ENCODE measurements around the gene SUSD1. TPM values are rescaled to one million over a fixed set of nuclear protein-coding genes. Genes with fewer than 3 reads are reported as not detected.

SUSD1 gene
- total RNA-seq, 1 experiment from 2014 or later, result 7.9 TPM

GRCh38 chr9:112176524-112176923 lies 1.4 kb upstream of the SUSD1 start:
- Histone ChIP-seq H3K9me2 (ENCODE audit: insufficient read depth) (no peaks in the 10 kb centered on the region), H3K79me2 (ENCODE audit: insufficient read depth, low read length) (no peaks in the 10 kb centered on the region), H2AFZ (ENCODE audit: low read depth, low read length, poor library complexity, severe bottlenecking) (no peak overlapping the region), H3K9me3 (ENCODE audit: control insufficient read depth in 1 of 2, insufficient read depth in 1 of 2, low read depth in 1 of 2, low read length in 2 of 2) (no peaks in the 10 kb centered on the region), H3K36me3 (ENCODE audit: control insufficient read depth in 1 of 2, insufficient read depth in 2 of 2, low read length in 2 of 2) (no peaks in the 10 kb centered on the region), H4K20me1 (ENCODE audit: insufficient read depth) (no peaks in the 10 kb centered on the region), H3K4me3 (replicated peaks in 1 of 2; ENCODE audit: low read depth in 1 of 2, low read length in 2 of 2) (no peak overlapping the region), H3K27me3 (ENCODE audit: insufficient read depth, low read length) (no peaks in the 10 kb centered on the region), H3K4me1 (ENCODE audit: control insufficient read depth in 1 of 2, insufficient read depth in 2 of 2, low read length in 2 of 2) (peaks cover 7 to 33% of the 10 kb centered on the region in 2 experiments), H3K27ac (ENCODE audit: low read depth, low read length) (no peak overlapping the region), H3K4me2 (ENCODE audit: low read length) (no peak overlapping the region), H3K9ac (ENCODE audit: low read length) (no peak overlapping the region)
- ChIA-PET POLR2A (no interaction called here), CTCF (no interaction called here), RAD21 (ENCODE audit: low non-redundant PET in 1 of 2, low total read pairs in 2 of 2, uncharacterized antibody in 2 of 2, unreplicated experiment in 2 of 2) (no interaction called here)
- no TSS peak for BruUV-seq (replicated peaks)
- TF ChIP-seq SRF (IDR thresholded peaks at IDR 0.05; ENCODE audit: low read depth) (no peak), TCF7L2 (IDR thresholded peaks at IDR 0.05; ENCODE audit: borderline replicate concordance, extremely low read depth, insufficient read depth, insufficient read length) (no peak), SIN3A (IDR thresholded peaks at IDR 0.05; ENCODE audit: low read depth) (no peak)
- DNase-seq (ENCODE audit: low read depth, low spot score), result no peak
- ATAC-seq, result no peak
- intact Hi-C loops (cut with micrococcal nuclease), result no loop called here

- Histone ChIP-seq H3K27me3 (ENCODE audit: insufficient read depth, low read length) (no peaks in the 10 kb centered on the region), H3K4me1 (ENCODE audit: control insufficient read depth in 1 of 2, insufficient read depth in 2 of 2, low read length in 2 of 2) (peaks cover 11 to 36% of the 10 kb centered on the region in 2 experiments), H3K4me2 (ENCODE audit: low read length) (peak overlapping the region; percentile 87), H3K79me2 (ENCODE audit: insufficient read depth, low read length) (no peaks in the 10 kb centered on the region), H3K9ac (ENCODE audit: low read length) (peak overlapping the region; percentile 64; the same call in 1 of the 2 replicates), H4K20me1 (ENCODE audit: insufficient read depth) (no peaks in the 10 kb centered on the region), H3K9me2 (ENCODE audit: insufficient read depth) (no peaks in the 10 kb centered on the region), H2AFZ (ENCODE audit: low read depth, low read length, poor library complexity, severe bottlenecking) (no peak overlapping the region), H3K36me3 (ENCODE audit: control insufficient read depth in 1 of 2, insufficient read depth in 2 of 2, low read length in 2 of 2) (no peaks in the 10 kb centered on the region), H3K27ac (ENCODE audit: low read depth, low read length) (no peak overlapping the region), H3K9me3 (ENCODE audit: control insufficient read depth in 1 of 2, insufficient read depth in 1 of 2, low read depth in 1 of 2, low read length in 2 of 2) (no peaks in the 10 kb centered on the region), H3K4me3 (replicated peaks in 1 of 2; ENCODE audit: low read depth in 1 of 2, low read length in 2 of 2) (peak overlapping the region; percentile 44 to 60)
- ATAC-seq, result no peak
- intact Hi-C loops (cut with micrococcal nuclease), result no loop called here
- no TSS peak for BruUV-seq (replicated peaks)
- POLR2A ChIA-PET, result no interaction called here
- CTCF ChIA-PET, result no interaction called here
- no peak for DNase-seq (ENCODE audit: low read depth, low spot score)
- RAD21 ChIA-PET (ENCODE audit: low non-redundant PET in 1 of 2, low total read pairs in 2 of 2, uncharacterized antibody in 2 of 2, unreplicated experiment in 2 of 2), result interaction anchor here in 1 of 2 experiments (0.6 kb wide), 1 partner anchor 32 kb away, joined by 3 read pairs; no protein-coding TSS in a partner anchor
- TF ChIP-seq SRF (IDR thresholded peaks at IDR 0.05; ENCODE audit: low read depth) (no peak), EZH2 (IDR thresholded peaks at IDR 0.05) (no peak), ELF1 (IDR thresholded peaks at IDR 0.05; ENCODE audit: borderline replicate concordance, low read depth) (no peak), POLR2A (IDR thresholded peaks at IDR 0.05; ENCODE audit: borderline replicate concordance, extremely low read depth, insufficient read depth, insufficient read length) (no peak), TCF7L2 (IDR thresholded peaks at IDR 0.05; ENCODE audit: borderline replicate concordance, extremely low read depth, insufficient read depth, insufficient read length) (no peak), SIN3A (IDR thresholded peaks at IDR 0.05; ENCODE audit: low read depth) (no peak), YY1 (IDR thresholded peaks at IDR 0.05; ENCODE audit: extremely low read depth, insufficient replicate concordance, low read depth, low read length) (no peak), SP1 (IDR thresholded peaks at IDR 0.05; ENCODE audit: low read depth) (no peak), FOSL1 (IDR thresholded peaks at IDR 0.05; ENCODE audit: low read depth) (no peak), ZNF274 (IDR thresholded peaks at IDR 0.05; ENCODE audit: low read depth, low read length) (no peak), RAD21 (IDR thresholded peaks at IDR 0.05; ENCODE audit: low read depth) (no peak), EGR1 (IDR thresholded peaks at IDR 0.05; ENCODE audit: low read depth) (no peak), JUND (IDR thresholded peaks at IDR 0.05) (no peak)
- TF ChIP-seq, protein P1, sequence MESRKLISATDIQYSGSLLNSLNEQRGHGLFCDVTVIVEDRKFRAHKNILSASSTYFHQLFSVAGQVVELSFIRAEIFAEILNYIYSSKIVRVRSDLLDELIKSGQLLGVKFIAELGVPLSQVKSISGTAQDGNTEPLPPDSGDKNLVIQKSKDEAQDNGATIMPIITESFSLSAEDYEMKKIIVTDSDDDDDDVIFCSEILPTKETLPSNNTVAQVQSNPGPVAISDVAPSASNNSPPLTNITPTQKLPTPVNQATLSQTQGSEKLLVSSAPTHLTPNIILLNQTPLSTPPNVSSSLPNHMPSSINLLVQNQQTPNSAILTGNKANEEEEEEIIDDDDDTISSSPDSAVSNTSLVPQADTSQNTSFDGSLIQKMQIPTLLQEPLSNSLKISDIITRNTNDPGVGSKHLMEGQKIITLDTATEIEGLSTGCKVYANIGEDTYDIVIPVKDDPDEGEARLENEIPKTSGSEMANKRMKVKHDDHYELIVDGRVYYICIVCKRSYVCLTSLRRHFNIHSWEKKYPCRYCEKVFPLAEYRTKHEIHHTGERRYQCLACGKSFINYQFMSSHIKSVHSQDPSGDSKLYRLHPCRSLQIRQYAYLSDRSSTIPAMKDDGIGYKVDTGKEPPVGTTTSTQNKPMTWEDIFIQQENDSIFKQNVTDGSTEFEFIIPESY (IDR thresholded peaks at IDR 0.05; ENCODE audit: extremely low read depth, insufficient replicate concordance, low read length), result no peak
- TF ChIP-seq, protein P2, sequence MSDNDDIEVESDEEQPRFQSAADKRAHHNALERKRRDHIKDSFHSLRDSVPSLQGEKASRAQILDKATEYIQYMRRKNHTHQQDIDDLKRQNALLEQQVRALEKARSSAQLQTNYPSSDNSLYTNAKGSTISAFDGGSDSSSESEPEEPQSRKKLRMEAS (IDR thresholded peaks at IDR 0.05), result no peak
- TF ChIP-seq, protein P3, sequence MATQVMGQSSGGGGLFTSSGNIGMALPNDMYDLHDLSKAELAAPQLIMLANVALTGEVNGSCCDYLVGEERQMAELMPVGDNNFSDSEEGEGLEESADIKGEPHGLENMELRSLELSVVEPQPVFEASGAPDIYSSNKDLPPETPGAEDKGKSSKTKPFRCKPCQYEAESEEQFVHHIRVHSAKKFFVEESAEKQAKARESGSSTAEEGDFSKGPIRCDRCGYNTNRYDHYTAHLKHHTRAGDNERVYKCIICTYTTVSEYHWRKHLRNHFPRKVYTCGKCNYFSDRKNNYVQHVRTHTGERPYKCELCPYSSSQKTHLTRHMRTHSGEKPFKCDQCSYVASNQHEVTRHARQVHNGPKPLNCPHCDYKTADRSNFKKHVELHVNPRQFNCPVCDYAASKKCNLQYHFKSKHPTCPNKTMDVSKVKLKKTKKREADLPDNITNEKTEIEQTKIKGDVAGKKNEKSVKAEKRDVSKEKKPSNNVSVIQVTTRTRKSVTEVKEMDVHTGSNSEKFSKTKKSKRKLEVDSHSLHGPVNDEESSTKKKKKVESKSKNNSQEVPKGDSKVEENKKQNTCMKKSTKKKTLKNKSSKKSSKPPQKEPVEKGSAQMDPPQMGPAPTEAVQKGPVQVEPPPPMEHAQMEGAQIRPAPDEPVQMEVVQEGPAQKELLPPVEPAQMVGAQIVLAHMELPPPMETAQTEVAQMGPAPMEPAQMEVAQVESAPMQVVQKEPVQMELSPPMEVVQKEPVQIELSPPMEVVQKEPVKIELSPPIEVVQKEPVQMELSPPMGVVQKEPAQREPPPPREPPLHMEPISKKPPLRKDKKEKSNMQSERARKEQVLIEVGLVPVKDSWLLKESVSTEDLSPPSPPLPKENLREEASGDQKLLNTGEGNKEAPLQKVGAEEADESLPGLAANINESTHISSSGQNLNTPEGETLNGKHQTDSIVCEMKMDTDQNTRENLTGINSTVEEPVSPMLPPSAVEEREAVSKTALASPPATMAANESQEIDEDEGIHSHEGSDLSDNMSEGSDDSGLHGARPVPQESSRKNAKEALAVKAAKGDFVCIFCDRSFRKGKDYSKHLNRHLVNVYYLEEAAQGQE (IDR thresholded peaks at IDR 0.05; ENCODE audit: low read depth), result no peak
Measured at GRCh38 chr9:112175796-112176315, 759 bp upstream of the SUSD1 start.

Data from HCT116 (cell line).